Dermis blood vessel endothelial cell (primary cell): ENCODE results near the gene ZNF516. TPM values are rescaled to one million over a fixed set of nuclear protein-coding genes. Genes with fewer than 3 reads are reported as not detected.

ENCODE experiments used
- DNase-seq: peaks from one replicate; pipeline ENCODE4 v3.0.0; 2010
- total RNA-seq: library from RNA; depleted of rRNA; stranded (reverse); fragments of >200 nt; gene quantifications from 2 replicates; pipeline ENCODE4 v1.2.3, GENCODE V29; 2014

The ZNF516 gene
- total RNA-seq, 1 donor from 2014 or later = 12.3 TPM

GRCh38 chr18:76398295-76398694 lies 96.7 kb downstream of the ZNF516 start:
- no peak for DNase-seq

- DNase-seq = no peak
Observed at GRCh38 chr18:76397631-76398030, 97.4 kb downstream of the ZNF516 start.

GRCh38 chr18:76396792-76397191 lies 98.2 kb downstream of the ZNF516 start:
- DNase-seq = no peak

GRCh38 chr18:76395609-76396008 lies 99.4 kb downstream of the ZNF516 start:
- no peak for DNase-seq

GRCh38 chr18:76394780-76395476 lies 100.1 kb downstream of the ZNF516 start:
- DNase-seq = no peak

GRCh38 chr18:76392349-76392748 lies 102.7 kb downstream of the ZNF516 start:
- DNase-seq = no peak

- DNase-seq = no peak
Observed at GRCh38 chr18:76391746-76392145, 103.3 kb downstream of the ZNF516 start.

- DNase-seq = no peak
Observed at GRCh38 chr18:76391038-76391437, 104.0 kb downstream of the ZNF516 start.

GRCh38 chr18:76390452-76391035 lies 104.5 kb downstream of the ZNF516 start:
- DNase-seq = no peak

GRCh38 chr18:76389716-76390115 lies 105.3 kb downstream of the ZNF516 start:
- DNase-seq = no peak

GRCh38 chr18:76388891-76389423 lies 106.1 kb downstream of the ZNF516 start:
- DNase-seq = no peak

GRCh38 chr18:76388261-76388660 lies 106.8 kb downstream of the ZNF516 start:
- DNase-seq = no peak

GRCh38 chr18:76387608-76388007 lies 107.4 kb downstream of the ZNF516 start:
- no peak for DNase-seq

- DNase-seq = no peak
Observed at GRCh38 chr18:76386886-76387285, 108.2 kb downstream of the ZNF516 start.

GRCh38 chr18:76386071-76386470 lies 109.0 kb downstream of the ZNF516 start:
- no peak for DNase-seq

GRCh38 chr18:76385681-76385975 lies 109.4 kb downstream of the ZNF516 start:
- DNase-seq = no peak

GRCh38 chr18:76384861-76385680 lies 110.0 kb downstream of the ZNF516 start:
- no peak for DNase-seq

GRCh38 chr18:76384114-76384790 lies 110.8 kb downstream of the ZNF516 start:
- no peak for DNase-seq

- no peak for DNase-seq
Observed at GRCh38 chr18:76383636-76384035, 111.4 kb downstream of the ZNF516 start.

- no peak for DNase-seq
Observed at GRCh38 chr18:76382275-76382674, 112.8 kb downstream of the ZNF516 start.

- peak; percentile 15 for DNase-seq
Observed at GRCh38 chr18:76380791-76381405, 114.1 kb downstream of the ZNF516 start.

- DNase-seq = no peak
Observed at GRCh38 chr18:76380127-76380729, 114.8 kb downstream of the ZNF516 start.
